Upper lobe of left lung (tissue), 6 donors: Measurements from ENCODE around the gene NKD2. TPM values are rescaled to one million over a fixed set of nuclear protein-coding genes. Genes with fewer than 3 reads are reported as not detected.

Experiments
- ATAC-seq, 2 donors: fragments of 200-7000 bp; cut with Tn5 transposase; one replicate each; pipeline ENCODE4 v1.9.1; 2022; ENCODE audit warnings: mild to moderate bottlenecking in 2 of 2, moderate library complexity in 2 of 2; ENCODE audit not compliant: low FRiP score in 2 of 2
- DNase-seq, 2 donors: peaks; one replicate each; pipeline ENCODE4 v3.0.0-alpha.2; 2019 to 2020
- H3K27ac ChIP-seq, 4 donors: fragments of 200-600 bp; sonication (generic); one replicate each; pipeline ENCODE4 v1.5.1; 2016 to 2019
- H3K27me3 ChIP-seq, 4 donors: fragments of 200-600 bp; sonication (generic); one replicate each; pipeline ENCODE4 v1.5.1; 2017 to 2019
- H3K36me3 ChIP-seq, 4 donors: fragments of 200-600 bp; sonication (generic); one replicate each; pipeline ENCODE4 v1.5.1; 2016 to 2019
- H3K4me1 ChIP-seq, 4 donors: fragments of 200-600 bp; sonication (generic); one replicate each; pipeline ENCODE4 v1.5.1; 2018 to 2019
- H3K4me3 ChIP-seq, 4 donors: fragments of 200-600 bp; sonication (generic); one replicate each; pipeline ENCODE4 v1.5.1; 2017 to 2019; ENCODE audit warnings: mild to moderate bottlenecking in 2 of 4, moderate library complexity in 1 of 4
- H3K9me3 ChIP-seq, 4 donors: fragments of 200-600 bp; sonication (generic); one replicate each; pipeline ENCODE4 v1.5.1; 2018 to 2019
- EP300 ChIP-seq, 4 donors: sonication (generic); formaldehyde crosslinking; IDR thresholded peaks; one replicate each; pipeline ENCODE4 v1.5.1; 2017; ENCODE audit warnings: antibody characterized with exemption in 4 of 4, control low read depth in 2 of 4
- POLR2A ChIP-seq, 4 donors: fragments of 450-650 bp; IDR thresholded peaks; one replicate each; pipeline ENCODE4 v1.5.1; 2016 to 2017; ENCODE audit warnings: antibody characterized with exemption in 4 of 4, mild to moderate bottlenecking in 2 of 4
- POLR2AphosphoS5 ChIP-seq, 2 donors: sonication (generic); formaldehyde crosslinking; IDR thresholded peaks; one replicate each; pipeline ENCODE4 v1.5.1; 2017; ENCODE audit warnings: antibody characterized with exemption in 2 of 2
- WGBS, 2 donors: methylation state at CpG; one replicate each; pipeline ENCODE4 v1.1.5; 2017 to 2018; 5-methylcytosine and 5-hydroxymethylcytosine counted together
- total RNA-seq, 6 donors: library from RNA; depleted of rRNA in 4 of 6; stranded (reverse); fragments of >200 nt in 4 of 6; gene quantifications; one replicate each; pipeline versions ENCODE4 v1.1.0 to v1.2.1, GENCODE V29; 2016 to 2021
- TF ChIP-seq, protein P1 (sequence below), 6 experiments: fragments of 450-650 bp in 4 of 6; fragments of 200-600 bp in 2 of 6; sonication (generic) in 2 of 6; IDR thresholded peaks; one replicate each; pipeline ENCODE4 v1.5.1; 2016 to 2019; ENCODE audit warnings: antibody characterized with exemption in 6 of 6
- donor health status: DM: no; HTN: no; CAD: no; lungs with moderate emphysema.
- donor health status: DM: no; HTN: yes; CAD: no; lungs with severe emphysema.

Gene NKD2
- total RNA-seq, 6 donors from 2014 or later = 8.9 to 126 (median 50.6) TPM

DNA sequence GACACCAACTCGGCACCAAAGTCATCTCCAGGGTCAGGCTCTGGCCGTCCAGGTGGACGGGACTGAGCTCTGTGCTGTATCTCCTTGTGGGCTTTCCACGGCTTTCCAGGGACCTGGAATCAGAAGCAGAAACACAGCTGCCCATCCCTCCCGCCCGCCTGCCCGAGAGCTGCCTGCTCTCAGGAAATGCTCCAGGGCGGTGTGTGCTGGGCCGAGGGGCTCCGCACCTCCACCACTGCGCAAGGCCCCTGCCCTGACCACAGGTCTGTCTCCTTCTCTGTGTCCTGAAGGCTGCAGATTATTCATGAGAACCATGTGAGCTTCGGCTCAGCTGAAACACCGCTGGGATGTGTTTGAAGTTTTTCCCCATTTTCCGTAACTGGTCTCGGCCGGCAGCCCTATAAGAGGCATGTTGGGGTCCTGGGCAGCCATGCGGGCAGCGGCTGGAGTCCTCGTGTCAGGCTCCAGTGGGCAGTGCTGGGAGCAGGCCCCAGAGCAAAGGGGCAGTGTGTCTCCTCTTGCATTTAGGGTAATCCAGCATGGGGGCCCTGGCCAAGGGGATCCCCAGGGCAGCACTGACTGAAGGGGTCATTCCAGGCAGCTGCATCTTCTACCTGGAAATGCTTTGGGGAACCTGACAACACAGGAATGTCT lies 22.8 kb downstream of the NKD2 start:
- Histone ChIP-seq H3K4me1 (no peaks in the 10 kb centered on the region), H3K27ac (no peak overlapping the region), H3K4me3 (no peak overlapping the region), H3K36me3 (no peaks in the 10 kb centered on the region), H3K27me3 (no peaks in the 10 kb centered on the region), H3K9me3 (no peaks in the 10 kb centered on the region)
- no peak for ATAC-seq
- WGBS, 2 donors = 91 to 93% methylated on average over 4 to 16 of the region's 19 CpGs
- DNase-seq = peak in 1 of 2 donors; percentile 54
- TF ChIP-seq, protein P1, sequence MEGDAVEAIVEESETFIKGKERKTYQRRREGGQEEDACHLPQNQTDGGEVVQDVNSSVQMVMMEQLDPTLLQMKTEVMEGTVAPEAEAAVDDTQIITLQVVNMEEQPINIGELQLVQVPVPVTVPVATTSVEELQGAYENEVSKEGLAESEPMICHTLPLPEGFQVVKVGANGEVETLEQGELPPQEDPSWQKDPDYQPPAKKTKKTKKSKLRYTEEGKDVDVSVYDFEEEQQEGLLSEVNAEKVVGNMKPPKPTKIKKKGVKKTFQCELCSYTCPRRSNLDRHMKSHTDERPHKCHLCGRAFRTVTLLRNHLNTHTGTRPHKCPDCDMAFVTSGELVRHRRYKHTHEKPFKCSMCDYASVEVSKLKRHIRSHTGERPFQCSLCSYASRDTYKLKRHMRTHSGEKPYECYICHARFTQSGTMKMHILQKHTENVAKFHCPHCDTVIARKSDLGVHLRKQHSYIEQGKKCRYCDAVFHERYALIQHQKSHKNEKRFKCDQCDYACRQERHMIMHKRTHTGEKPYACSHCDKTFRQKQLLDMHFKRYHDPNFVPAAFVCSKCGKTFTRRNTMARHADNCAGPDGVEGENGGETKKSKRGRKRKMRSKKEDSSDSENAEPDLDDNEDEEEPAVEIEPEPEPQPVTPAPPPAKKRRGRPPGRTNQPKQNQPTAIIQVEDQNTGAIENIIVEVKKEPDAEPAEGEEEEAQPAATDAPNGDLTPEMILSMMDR (IDR thresholded peaks at IDR 0.05) = no peak
- no peak for TF ChIP-seq POLR2A (IDR thresholded peaks at IDR 0.05)
- no peak for TF ChIP-seq POLR2AphosphoS5 (IDR thresholded peaks at IDR 0.05)
- TF ChIP-seq EP300 (IDR thresholded peaks at IDR 0.05) = no peak

DNA sequence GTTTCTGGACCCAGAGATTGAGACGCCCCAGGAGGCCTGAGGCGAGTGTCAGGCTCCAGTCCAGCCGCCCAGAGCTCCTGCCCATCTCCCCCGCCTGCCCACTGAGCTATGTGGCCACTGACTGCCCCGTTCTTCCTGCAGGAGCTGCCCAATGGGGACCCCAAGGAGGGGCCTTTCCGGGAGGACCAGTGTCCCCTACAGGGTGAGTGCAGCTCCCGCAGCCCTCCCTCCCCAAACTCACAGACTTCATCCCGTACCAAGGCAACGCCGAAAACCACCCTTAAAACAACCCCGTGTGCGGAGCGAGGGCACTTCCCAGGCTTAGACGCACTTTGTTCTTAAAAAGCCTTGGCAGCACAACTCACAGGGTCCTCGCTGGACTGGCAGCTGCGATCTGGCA lies 23.4 kb downstream of the NKD2 start:
- no peak overlapping the region for H3K4me3 ChIP-seq
- 88 to 91% methylated on average over 11 to 16 of the region's 16 CpGs for WGBS, 2 donors
- no peak overlapping the region for H3K27ac ChIP-seq
- peak in 1 of 2 donors; percentile 36 for DNase-seq
- no peaks in the 10 kb centered on the region for H3K27me3 ChIP-seq
- ATAC-seq = no peak
- TF ChIP-seq POLR2AphosphoS5 (IDR thresholded peaks at IDR 0.05) (no peak), EP300 (IDR thresholded peaks at IDR 0.05) (no peak), POLR2A (IDR thresholded peaks at IDR 0.05) (no peak)
- TF ChIP-seq, protein P1 (IDR thresholded peaks at IDR 0.05) = no peak
- no peaks in the 10 kb centered on the region for H3K4me1 ChIP-seq
- H3K36me3 ChIP-seq = no peaks in the 10 kb centered on the region
- H3K9me3 ChIP-seq = no peaks in the 10 kb centered on the region

DNA sequence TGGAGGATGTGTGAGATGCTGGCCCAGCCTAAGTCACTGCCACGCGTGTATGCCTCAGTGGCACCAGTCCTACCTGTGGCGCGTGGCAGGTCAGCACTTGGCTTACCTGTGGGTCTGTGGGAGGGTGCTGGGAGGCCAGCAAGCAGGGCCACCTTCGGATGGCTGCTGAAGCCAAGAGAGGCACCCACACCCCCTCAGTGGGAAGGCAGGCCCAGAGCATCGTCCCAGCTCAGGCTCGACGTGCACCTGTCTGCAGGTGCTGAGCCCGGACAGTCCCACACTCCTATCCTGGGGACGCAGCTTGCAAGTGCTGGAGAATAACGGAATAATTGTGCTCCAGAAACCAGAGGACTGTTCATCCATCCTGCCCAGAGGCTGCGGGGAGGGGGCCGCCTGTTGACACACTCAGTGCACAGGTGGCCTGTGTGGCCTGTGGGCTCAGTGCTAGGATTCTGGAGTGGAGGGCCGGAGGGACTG lies 24.0 kb downstream of the NKD2 start:
- TF ChIP-seq, protein P1 (IDR thresholded peaks at IDR 0.05) = no peak
- TF ChIP-seq EP300 (IDR thresholded peaks at IDR 0.05) (no peak), POLR2AphosphoS5 (IDR thresholded peaks at IDR 0.05) (no peak), POLR2A (IDR thresholded peaks at IDR 0.05) (no peak)
- H3K4me1 ChIP-seq = no peaks in the 10 kb centered on the region
- H3K27ac ChIP-seq = no peak overlapping the region
- no peaks in the 10 kb centered on the region for H3K9me3 ChIP-seq
- ATAC-seq = no peak
- WGBS, 2 donors = 89 to 96% methylated on average over 3 to 14 of the region's 14 CpGs
- H3K36me3 ChIP-seq = no peaks in the 10 kb centered on the region
- H3K27me3 ChIP-seq = no peaks in the 10 kb centered on the region
- no peak overlapping the region for H3K4me3 ChIP-seq
- DNase-seq = peak in 1 of 2 donors; percentile 39

DNA sequence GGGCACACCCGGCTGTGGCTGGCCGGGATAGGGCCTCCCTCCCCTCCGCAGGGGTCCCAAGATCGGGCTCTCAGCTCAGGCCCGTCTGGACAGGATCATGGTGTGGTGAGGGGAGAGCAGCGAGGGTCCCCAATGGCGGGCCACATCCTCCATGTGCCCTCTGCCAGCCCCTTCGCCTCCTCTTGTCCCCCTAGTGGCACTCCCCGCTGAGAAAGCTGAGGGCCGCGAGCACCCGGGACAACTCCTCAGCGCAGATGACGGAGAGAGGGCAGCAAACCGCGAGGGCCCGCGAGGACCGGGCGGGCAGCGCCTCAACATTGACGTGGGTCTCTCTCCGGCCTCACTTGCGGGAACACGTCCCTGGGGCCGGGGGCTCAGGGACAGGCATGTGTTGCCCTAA lies 24.6 kb downstream of the NKD2 start:
- DNase-seq (peak in 1 of 2 donors; percentile 68), ATAC-seq (no peak)
- 86 to 94% methylated on average over 13 to 21 of the region's 26 CpGs for WGBS, 2 donors
- Histone ChIP-seq H3K36me3 (no peaks in the 10 kb centered on the region), H3K27ac (no peak overlapping the region), H3K9me3 (no peaks in the 10 kb centered on the region), H3K4me3 (no peak overlapping the region), H3K27me3 (no peaks in the 10 kb centered on the region), H3K4me1 (no peaks in the 10 kb centered on the region)
- no peak for TF ChIP-seq POLR2AphosphoS5 (IDR thresholded peaks at IDR 0.05)
- no peak for TF ChIP-seq POLR2A (IDR thresholded peaks at IDR 0.05)
- TF ChIP-seq, protein P1 (IDR thresholded peaks at IDR 0.05) = no peak
- TF ChIP-seq EP300 (IDR thresholded peaks at IDR 0.05) = no peak
